PFSK-1 (cell line): ENCODE measurements around the gene CAVIN2.

ENCODE experiments used
- FOXP2 ChIP-seq: optimal IDR thresholded peaks from 2 replicates; pipeline ENCODE3; 2011; ENCODE audit warnings: borderline replicate concordance, control low read depth, inconsistent platforms; ENCODE audit not compliant: insufficient read depth; ENCODE audit errors: extremely low read length, extremely low read depth
- POLR2AphosphoS5 ChIP-seq: IDR thresholded peaks from 2 replicates; pipeline ENCODE4 v1.6.1; 2012; ENCODE audit warnings: low read depth, mild to moderate bottlenecking, control low read depth, low read length, moderate library complexity
- REST ChIP-seq, 2 experiments: IDR thresholded peaks; 2 replicates each; pipeline versions ENCODE4 v1.6.1 to v1.8.0; 2011 to 2012; ENCODE audit warnings: low read depth in 2 of 2, low read length in 2 of 2, control low read depth in 1 of 2, inconsistent platforms in 1 of 2, mild to moderate bottlenecking in 1 of 2, moderate library complexity in 1 of 2; ENCODE audit not compliant: insufficient read depth in 1 of 2
- SIN3A ChIP-seq: IDR thresholded peaks from 2 replicates; pipeline ENCODE4 v1.6.1; 2012; ENCODE audit warnings: mild to moderate bottlenecking, low read length, moderate library complexity, borderline replicate concordance; ENCODE audit not compliant: insufficient read depth
- TAF1 ChIP-seq: IDR thresholded peaks from 2 replicates; pipeline ENCODE4 v1.6.1; 2012; ENCODE audit warnings: low read length, control low read depth, borderline replicate concordance; ENCODE audit not compliant: insufficient read depth

The CAVIN2 gene

GRCh38 chr2:191791953-191792560, 54.8 kb downstream of the CAVIN2 start:
- no peak for TF ChIP-seq TAF1
- no peak for TF ChIP-seq SIN3A
- TF ChIP-seq REST (IDR thresholded peaks at IDR 0.05; ENCODE audit: insufficient read depth in 1 of 2, low read depth in 2 of 2, low read length in 2 of 2) = no peak
- TF ChIP-seq FOXP2 = no peak
- TF ChIP-seq POLR2AphosphoS5 = no peak

- TF ChIP-seq TAF1 (no peak), FOXP2 (no peak), SIN3A (no peak), REST (IDR thresholded peaks at IDR 0.05; ENCODE audit: insufficient read depth in 1 of 2, low read depth in 2 of 2, low read length in 2 of 2) (no peak), POLR2AphosphoS5 (no peak)
These were observed 56.2 kb downstream of the CAVIN2 start for GRCh38 chr2:191790737-191791136.

GRCh38 chr2:191789796-191790195, 57.1 kb downstream of the CAVIN2 start:
- TF ChIP-seq POLR2AphosphoS5 (no peak), REST (IDR thresholded peaks at IDR 0.05; ENCODE audit: insufficient read depth in 1 of 2, low read depth in 2 of 2, low read length in 2 of 2) (no peak), SIN3A (no peak), FOXP2 (no peak), TAF1 (no peak)

- TF ChIP-seq REST (IDR thresholded peaks at IDR 0.05; ENCODE audit: insufficient read depth in 1 of 2, low read depth in 2 of 2, low read length in 2 of 2) (no peak), POLR2AphosphoS5 (no peak), TAF1 (no peak), FOXP2 (no peak)
These were observed 60.2 kb downstream of the CAVIN2 start for GRCh38 chr2:191786694-191787093.
